Spinal cord (tissue), 10 donors: ENCODE measurements around the gene BSN. TPM values are rescaled to one million over a fixed set of nuclear protein-coding genes. Genes with fewer than 3 reads are reported as not detected.
"Not testable (repeated sequence)": the region's sequence is repeated elsewhere in the genome, so short reads cannot be mapped to it uniquely, and the experiment has no call there.

Source experiments
- DNase-seq, 6 donors: peaks; one replicate each; pipeline versions ENCODE4 v3.0.0 to v3.0.0-alpha.2; 2013 to 2015; ENCODE audit warnings: low spot score in 6 of 6, low read depth in 4 of 6
- H3K27ac ChIP-seq: one replicate; pipeline ENCODE4 v1.5.1; 2013; ENCODE audit warnings: low read depth, low read length, control low read depth
- H3K27me3 ChIP-seq: one replicate; pipeline ENCODE4 v1.6.1; 2013; ENCODE audit warnings: low read length; ENCODE audit not compliant: control insufficient read depth, insufficient read depth
- H3K36me3 ChIP-seq: one replicate; pipeline ENCODE4 v1.6.1; 2013; ENCODE audit warnings: low read length; ENCODE audit not compliant: control insufficient read depth, insufficient read depth
- H3K4me1 ChIP-seq: one replicate; pipeline ENCODE4 v1.6.1; 2013; ENCODE audit warnings: low read length; ENCODE audit not compliant: control insufficient read depth, insufficient read depth
- H3K4me3 ChIP-seq: one replicate; pipeline ENCODE4 v1.5.1; 2013; ENCODE audit warnings: low read depth, low read length, control low read depth
- H3K9me3 ChIP-seq: one replicate; pipeline ENCODE4 v1.6.1; 2013; ENCODE audit warnings: low read length; ENCODE audit not compliant: control insufficient read depth, insufficient read depth
- WGBS: methylation state at CpG from one replicate; pipeline ENCODE4 v1.1.5; 2013; ENCODE audit warnings: missing lambda C conversion rate; ENCODE audit not compliant: insufficient coverage; 5-methylcytosine and 5-hydroxymethylcytosine counted together
- polyA plus RNA-seq, 2 donors: library from polyadenylated mRNA; unstranded; fragments of 120-200 nt; gene quantifications; one replicate each; pipeline ENCODE4 v1.2.1, GENCODE V29; 2013; ENCODE audit not compliant: insufficient read length in 2 of 2
- total RNA-seq, 2 donors: library from RNA; depleted of rRNA in 1 of 2; stranded (reverse); fragments of 120-200 nt in 1 of 2; fragments of >200 nt in 1 of 2; gene quantifications; one replicate each; pipeline versions ENCODE4 v1.2.3 to v1.2.4, GENCODE V29; 2013 to 2014
- donor health status: healthy.

BSN gene
- total and polyA plus RNA-seq, 4 donors = 6.9 to 19.4 (median 16.1) TPM

DNA sequence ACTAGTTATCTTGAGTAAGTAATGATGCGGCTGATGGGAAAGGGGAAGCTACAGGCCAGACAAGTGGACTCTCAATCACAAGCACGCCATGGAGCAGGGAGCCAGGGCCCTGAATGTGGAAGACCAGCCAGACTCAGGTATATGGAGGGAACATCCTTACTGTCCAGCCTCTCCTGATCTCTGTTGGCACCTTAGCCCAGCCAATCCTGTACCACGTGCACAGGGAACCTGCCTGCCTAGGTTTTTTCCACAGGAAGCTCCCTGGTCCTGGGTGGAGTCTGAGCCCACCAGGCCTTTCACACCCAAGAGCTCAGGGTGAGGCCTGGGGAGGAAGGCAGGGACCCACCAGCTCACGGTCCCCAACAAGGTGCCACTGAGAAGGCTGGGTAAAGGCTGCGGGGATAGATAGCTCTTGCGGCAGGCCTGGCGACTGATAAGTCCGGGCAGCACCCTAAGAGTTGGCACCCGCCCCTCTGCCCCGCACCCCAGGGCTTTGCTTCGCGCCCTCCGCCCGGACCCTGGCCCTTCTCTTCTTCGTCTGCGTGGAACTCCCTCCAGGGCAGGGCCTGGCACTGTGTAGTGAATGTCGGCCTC, 118.9 kb downstream of the BSN start:
- DNase-seq = peak in 1 of 6 donors; percentile 7
- H3K27me3 ChIP-seq = no peaks in the 10 kb centered on the region
- WGBS = 18% methylated on average over 17 of the region's 17 CpGs
- H3K4me3 ChIP-seq = peak overlapping the region; percentile 50
- peak overlapping the region; percentile 87 for H3K27ac ChIP-seq
- H3K4me1 ChIP-seq = peaks cover 35% of the 10 kb centered on the region
- peaks cover 57% of the 10 kb centered on the region for H3K36me3 ChIP-seq
- H3K9me3 ChIP-seq = no peaks in the 10 kb centered on the region

DNA sequence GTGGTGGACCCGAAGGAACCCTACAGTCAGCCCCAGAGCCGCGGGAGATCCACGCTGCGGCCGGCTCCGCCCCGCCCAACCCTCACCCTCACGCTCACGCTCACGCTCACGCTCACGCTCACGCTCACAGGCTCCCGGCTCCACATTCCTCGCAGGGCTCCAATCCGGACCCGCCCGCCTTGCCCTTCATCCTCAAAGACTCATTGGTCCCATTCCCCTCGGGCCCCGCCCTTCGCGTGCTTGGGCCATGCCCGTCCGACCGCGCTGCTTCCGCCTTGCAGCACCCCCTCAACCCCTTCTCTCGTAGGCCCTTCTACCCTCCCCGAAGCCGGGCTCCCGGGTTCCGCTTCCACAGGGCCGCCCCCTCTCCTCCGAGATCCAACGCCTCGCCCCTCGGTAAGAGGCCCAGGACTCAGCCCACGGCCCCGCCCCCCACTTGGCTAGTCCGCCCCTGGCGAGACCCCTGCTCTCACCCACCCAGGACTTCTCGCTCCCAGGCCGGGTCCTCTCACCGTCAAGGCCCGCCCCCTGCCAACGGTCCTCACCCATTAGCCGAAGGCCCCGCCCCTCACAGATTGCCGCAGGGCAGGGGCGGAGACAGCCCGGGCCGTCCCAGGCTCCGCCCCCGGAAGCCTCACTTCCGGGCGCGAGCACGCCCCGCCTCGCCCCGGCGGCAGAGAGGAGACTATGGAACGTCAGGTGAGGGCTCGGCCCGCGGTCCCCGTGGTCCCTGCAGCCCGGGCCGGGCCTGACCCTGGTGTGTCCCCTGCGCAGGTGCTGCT, 119.6 kb downstream of the BSN start, which contains the start of gene APEH:
Gene APEH, plus strand, starts transcription at position 637 of the 782 bp plus-strand sequence. Its CDS starts 51 bp downstream, at position 688.
- H3K9me3 ChIP-seq = no peaks in the 10 kb centered on the region
- DNase-seq = peak; percentile 84 to 98 (median 90)
- peak within 1 kb of the TSS; percentile 87 for H3K27ac ChIP-seq
- no peaks in the 10 kb centered on the region for H3K27me3 ChIP-seq
- under 1% methylated on average over 70 of the region's 71 CpGs for WGBS
- peak within 1 kb of the TSS; percentile 50 for H3K4me3 ChIP-seq
- peaks cover 31% of the 10 kb centered on the region for H3K4me1 ChIP-seq
- peaks cover 58% of the 10 kb centered on the region for H3K36me3 ChIP-seq

DNA sequence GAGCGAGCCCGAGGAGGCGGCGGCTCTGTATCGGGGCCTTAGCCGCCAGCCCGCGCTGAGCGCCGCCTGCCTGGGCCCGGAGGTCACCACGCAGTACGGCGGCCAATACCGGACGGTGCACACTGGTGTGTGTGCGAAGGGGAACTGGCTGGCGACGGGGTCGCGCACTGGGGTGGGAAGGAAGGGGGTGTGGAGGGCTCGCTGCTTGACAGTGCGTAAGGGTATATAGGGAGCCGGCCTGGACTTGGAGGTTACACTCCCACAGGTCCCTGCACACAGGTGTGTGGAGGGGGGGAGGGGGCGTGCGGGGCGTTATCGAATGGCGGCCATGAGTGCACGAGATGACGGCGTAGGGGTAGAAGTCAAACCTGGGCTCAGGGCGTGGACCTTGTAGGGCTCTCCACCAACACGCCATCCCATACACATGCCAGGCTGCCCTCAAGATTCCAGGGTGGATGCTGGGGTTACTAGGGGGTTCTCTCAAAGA, 120.3 kb downstream of the BSN start:
- peak overlapping the region; percentile 87 for H3K27ac ChIP-seq

DNA sequence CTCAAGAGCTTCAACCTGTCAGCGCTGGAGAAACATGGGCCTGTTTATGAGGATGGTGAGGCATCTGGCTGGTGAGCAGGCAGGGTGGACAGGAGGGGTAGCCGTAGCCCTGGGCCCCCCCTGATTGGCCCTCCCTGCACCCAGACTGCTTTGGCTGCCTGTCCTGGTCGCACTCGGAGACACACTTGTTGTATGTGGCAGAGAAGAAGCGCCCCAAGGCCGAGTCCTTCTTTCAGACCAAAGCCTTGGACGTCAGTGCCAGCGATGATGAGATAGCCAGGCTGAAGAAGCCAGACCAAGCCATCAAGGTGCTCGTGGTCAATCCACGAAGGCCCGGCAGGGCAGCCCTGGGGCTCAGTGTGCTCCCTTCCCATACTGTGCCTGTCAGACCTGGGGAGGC, 121.6 kb downstream of the BSN start:
- Histone ChIP-seq H3K27ac (no peak overlapping the region), H3K9me3 (no peaks in the 10 kb centered on the region), H3K27me3 (no peaks in the 10 kb centered on the region), H3K4me3 (no peak overlapping the region), H3K36me3 (peaks cover 59% of the 10 kb centered on the region), H3K4me1 (peaks cover 31% of the 10 kb centered on the region)
- 96% methylated on average over 11 of the region's 11 CpGs for WGBS
- no peak for DNase-seq

More for the DNA sequence above, 120.3 kb downstream of the BSN start:
- no peaks in the 10 kb centered on the region for H3K27me3 ChIP-seq
- WGBS = under 1% methylated on average over 25 of the region's 34 CpGs
- no peak for DNase-seq
- peaks cover 31% of the 10 kb centered on the region for H3K4me1 ChIP-seq
- no peaks in the 10 kb centered on the region for H3K9me3 ChIP-seq
- H3K4me3 ChIP-seq = peak overlapping the region; percentile 50
- peaks cover 59% of the 10 kb centered on the region for H3K36me3 ChIP-seq

DNA sequence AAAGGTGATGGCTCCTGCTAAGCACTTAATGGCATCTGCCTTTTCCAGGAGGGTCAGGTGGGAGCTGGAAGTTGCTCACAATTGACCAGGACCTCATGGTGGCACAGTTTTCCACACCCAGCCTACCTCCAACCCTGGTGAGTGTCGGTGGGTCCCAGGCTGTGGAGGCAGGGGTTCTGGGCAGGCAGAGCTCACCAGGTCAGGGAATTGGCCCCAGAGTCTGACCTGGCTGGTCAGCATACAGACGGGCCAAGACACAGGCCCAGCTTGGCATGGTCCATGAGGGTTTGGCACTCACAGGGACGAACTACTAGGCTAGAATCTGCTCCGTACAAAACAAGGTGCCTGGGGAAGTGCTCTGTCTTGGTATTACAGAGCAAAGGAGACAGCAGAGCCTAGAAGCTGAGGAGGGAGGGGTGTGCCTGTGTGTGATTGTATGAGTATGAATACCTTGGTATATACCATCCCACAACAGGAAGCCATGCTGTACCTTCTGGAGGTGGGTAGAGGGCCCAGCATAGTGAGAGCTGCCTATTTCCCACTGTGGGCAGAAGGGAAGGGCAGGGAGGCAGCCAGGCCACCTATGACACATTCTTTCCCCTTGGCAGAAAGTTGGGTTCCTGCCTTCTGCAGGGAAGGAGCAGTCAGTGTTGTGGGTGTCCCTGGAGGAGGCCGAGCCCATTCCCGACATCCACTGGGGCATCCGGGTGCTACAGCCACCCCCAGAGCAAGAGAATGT, 126.4 kb downstream of the BSN start:
- WGBS = 89% methylated on average over 7 of the region's 7 CpGs
- no peak overlapping the region for H3K4me3 ChIP-seq
- no peak for DNase-seq
- H3K9me3 ChIP-seq = no peaks in the 10 kb centered on the region
- peaks cover 12% of the 10 kb centered on the region for H3K4me1 ChIP-seq
- no peak overlapping the region for H3K27ac ChIP-seq
- H3K27me3 ChIP-seq = no peaks in the 10 kb centered on the region
- H3K36me3 ChIP-seq = peaks cover 94% of the 10 kb centered on the region

DNA sequence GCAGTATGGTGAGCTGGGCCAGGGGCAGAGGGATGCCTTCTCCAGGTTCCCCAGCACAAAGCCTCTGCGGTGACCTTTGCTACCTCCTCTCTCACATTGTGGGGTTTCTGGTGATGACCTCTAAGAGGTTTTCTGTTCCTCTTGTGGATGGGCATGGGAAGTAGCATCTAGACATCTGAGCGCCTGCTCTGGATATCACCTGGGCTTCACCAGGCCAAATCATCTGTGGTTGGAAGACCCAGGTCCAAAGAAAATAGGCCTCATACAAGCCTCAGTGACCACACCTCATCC, 126.9 kb downstream of the BSN start:
- WGBS = 80% methylated on average over 1 of the region's 2 CpGs
- Histone ChIP-seq H3K27ac (no peak overlapping the region), H3K36me3 (peaks cover 89% of the 10 kb centered on the region), H3K9me3 (no peaks in the 10 kb centered on the region), H3K27me3 (no peaks in the 10 kb centered on the region), H3K4me3 (no peak overlapping the region), H3K4me1 (peaks cover 10% of the 10 kb centered on the region)
- no peak for DNase-seq

DNA sequence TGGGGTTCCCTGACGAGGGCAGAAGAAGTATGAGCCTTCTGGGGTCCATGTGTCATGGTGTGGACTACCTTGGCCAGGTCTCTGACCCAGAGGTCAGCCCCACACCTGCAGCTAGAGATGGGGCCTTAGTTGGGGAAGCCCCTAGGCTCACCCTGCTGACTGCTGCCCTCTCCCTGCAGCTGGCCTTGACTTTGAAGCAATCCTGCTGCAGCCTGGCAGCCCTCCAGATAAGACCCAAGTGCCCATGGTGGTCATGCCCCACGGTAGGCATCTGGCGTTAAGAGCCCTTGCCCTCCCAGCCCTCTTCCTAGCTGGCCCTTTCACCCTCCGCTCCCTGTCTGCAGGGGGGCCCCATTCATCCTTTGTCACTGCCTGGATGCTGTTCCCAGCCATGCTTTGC, 127.3 kb downstream of the BSN start:
- no peak overlapping the region for H3K4me3 ChIP-seq
- H3K27ac ChIP-seq = no peak overlapping the region
- DNase-seq = no peak
- no peaks in the 10 kb centered on the region for H3K9me3 ChIP-seq
- 85% methylated on average over 4 of the region's 4 CpGs for WGBS
- H3K27me3 ChIP-seq = no peaks in the 10 kb centered on the region
- H3K36me3 ChIP-seq = peaks cover 85% of the 10 kb centered on the region
- peaks cover 10% of the 10 kb centered on the region for H3K4me1 ChIP-seq

DNA sequence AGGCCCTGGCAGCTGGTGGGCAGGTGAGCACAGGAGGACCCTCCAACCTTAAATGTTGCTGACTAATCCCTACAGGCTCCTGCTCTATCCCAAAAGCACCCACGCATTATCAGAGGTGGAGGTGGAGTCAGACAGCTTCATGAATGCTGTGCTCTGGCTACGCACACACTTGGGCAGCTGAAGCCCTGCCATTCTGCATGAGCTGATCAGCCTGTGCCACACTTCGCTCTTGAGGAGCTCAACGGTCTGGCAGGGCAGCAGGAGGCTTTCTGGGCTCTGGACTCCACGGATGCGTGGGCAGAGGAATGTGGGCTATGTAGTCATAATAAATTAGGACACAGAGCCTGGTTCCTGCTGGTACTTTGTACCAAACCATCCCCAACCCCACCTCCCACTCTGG, 128.9 kb downstream of the BSN start:
- WGBS = 94% methylated on average over 2 of the region's 6 CpGs
- Histone ChIP-seq H3K27ac (no peak overlapping the region), H3K4me3 (no peak overlapping the region), H3K36me3 (peaks cover 69% of the 10 kb centered on the region), H3K9me3 (no peaks in the 10 kb centered on the region), H3K27me3 (no peaks in the 10 kb centered on the region), H3K4me1 (peaks cover 21% of the 10 kb centered on the region)
- no peak for DNase-seq

DNA sequence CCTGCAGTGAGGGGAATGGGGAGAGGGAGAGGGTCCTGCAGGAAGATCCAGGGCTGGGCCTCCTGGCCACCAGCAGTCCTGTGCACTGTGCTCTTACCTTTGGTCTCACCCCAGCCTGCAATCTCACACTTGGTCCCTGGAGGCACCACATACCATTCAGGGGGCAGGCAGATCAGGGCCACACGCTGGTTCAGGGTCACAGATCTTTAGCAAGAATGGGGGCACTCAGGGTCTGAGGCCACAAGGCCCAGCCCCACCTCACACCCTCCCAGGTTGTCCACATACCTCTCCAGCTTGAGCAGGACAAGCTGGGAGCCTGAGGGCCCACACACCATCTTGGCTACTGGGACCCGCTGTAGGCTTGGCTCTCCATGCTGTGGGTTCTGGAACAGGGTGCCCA, 130.2 kb downstream of the BSN start:
- not testable (repeated sequence) for H3K4me3 ChIP-seq, H3K27ac ChIP-seq, H3K27me3 ChIP-seq, DNase-seq, H3K9me3 ChIP-seq
- WGBS = 91% methylated on average over 1 of the region's 2 CpGs
- peaks cover 33% of the 10 kb centered on the region for H3K4me1 ChIP-seq
- peaks cover 56% of the 10 kb centered on the region for H3K36me3 ChIP-seq
